K562 (cell line): ENCODE measurements around the gene HJV. TPM values are rescaled to one million over a fixed set of nuclear protein-coding genes. Genes with fewer than 3 reads are reported as not detected.

Experiments
- BRD4 ChIP-seq: fragments of 200-600 bp; sonication (generic); IDR thresholded peaks from 2 replicates; pipeline ENCODE4 v1.6.1; 2017; ENCODE audit warnings: inconsistent platforms
- BRD9 ChIP-seq: fragments of 450-650 bp; IDR thresholded peaks from 2 replicates; pipeline ENCODE4 v1.6.1; 2018; ENCODE audit warnings: low read depth; ENCODE audit not compliant: partially characterized antibody
- CBX1 ChIP-seq: sonication (generic); IDR thresholded peaks from 2 replicates; pipeline ENCODE4 v1.6.1; 2016; ENCODE audit warnings: antibody characterized with exemption, low read depth, mild to moderate bottlenecking
- COPS2 ChIP-seq: fragments of 450-650 bp; conservative IDR thresholded peaks from 2 replicates; pipeline ENCODE4 v1.6.1; 2016; ENCODE audit warnings: mild to moderate bottlenecking, moderate library complexity
- ELF1 ChIP-seq: fragments of 200-800 bp; sonication (Bioruptor generic); IDR thresholded peaks from 2 replicates; pipeline ENCODE4 v1.6.1; 2016; ENCODE audit warnings: missing genetic modification characterization, missing compliant biosample characterization
- HDAC6 ChIP-seq: IDR thresholded peaks from 2 replicates; pipeline ENCODE4 v1.6.1; 2012; ENCODE audit warnings: low read depth, mild to moderate bottlenecking, control low read depth, inconsistent platforms, low read length, moderate library complexity
- KDM2B ChIP-seq: fragments of 250-450 bp; sonication (Bioruptor Pico); IDR thresholded peaks from 2 replicates; pipeline ENCODE4 v1.8.0; 2021; ENCODE audit warnings: mild to moderate bottlenecking, moderate library complexity
- KDM5B ChIP-seq: fragments of 200-600 bp; sonication (generic); IDR thresholded peaks from 2 replicates; pipeline ENCODE4 v1.6.1; 2012; ENCODE audit warnings: low read depth, mild to moderate bottlenecking, moderate library complexity, low read length, control low read depth, inconsistent platforms; ENCODE audit not compliant: insufficient replicate concordance
- LARP7 ChIP-seq: fragments of 450-650 bp; IDR thresholded peaks from 2 replicates; pipeline ENCODE4 v1.6.1; 2016
- NFRKB ChIP-seq: fragments of 450-650 bp; IDR thresholded peaks from 2 replicates; pipeline ENCODE4 v1.6.1; 2016; ENCODE audit warnings: low read depth
- NR2C2 ChIP-seq, 2 experiments: fragments of 200-800 bp in 1 of 2; sonication (Bioruptor generic) in 1 of 2; sonication (generic) in 1 of 2; formaldehyde crosslinking in 1 of 2; IDR thresholded peaks; 2 replicates each; pipeline versions ENCODE4 v1.6.1 to v1.8.0; 2016 to 2022; ENCODE audit warnings: mild to moderate bottlenecking in 1 of 2, missing compliant biosample characterization in 1 of 2, missing genetic modification characterization in 1 of 2, missing genetic modification reagents in 1 of 2
- RAD21 ChIP-seq, 2 experiments: fragments of 250-450 bp in 1 of 2; fragments of 450-650 bp in 1 of 2; sonication (Bioruptor Pico) in 1 of 2; formaldehyde crosslinking in 1 of 2; IDR thresholded peaks in 1 of 2; conservative IDR thresholded peaks in 1 of 2; 2 replicates each; pipeline versions ENCODE4 v1.4.0 to v1.8.0; 2020 to 2022; ENCODE audit warnings: mild to moderate bottlenecking in 2 of 2, moderate library complexity in 1 of 2
- SIRT6 ChIP-seq: IDR thresholded peaks from one replicate; pipeline ENCODE4 v1.6.1; 2012; ENCODE audit warnings: low read depth, mild to moderate bottlenecking, control low read depth, inconsistent platforms, low read length, moderate library complexity
- SMAD1 ChIP-seq: fragments of 150-350 bp; IDR thresholded peaks from 2 replicates; pipeline ENCODE4 v1.6.1; 2014; ENCODE audit warnings: low read length, low read depth; ENCODE audit not compliant: partially characterized antibody
- SNRNP70 ChIP-seq: fragments of 200-400 bp; formaldehyde crosslinking; optimal IDR thresholded peaks from 2 replicates; pipeline ENCODE3; 2017; ENCODE audit warnings: low read depth, low read length
- TCFL5 ChIP-seq: fragments of 250-450 bp; sonication (Bioruptor Pico); conservative IDR thresholded peaks from 2 replicates; pipeline ENCODE4 v1.6.1; 2021; ENCODE audit warnings: mild to moderate bottlenecking, moderate library complexity, matching md5 sums
- U2AF1 ChIP-seq: fragments of 200-400 bp; formaldehyde crosslinking; optimal IDR thresholded peaks from 2 replicates; pipeline ENCODE3; 2017; ENCODE audit warnings: mild to moderate bottlenecking, low read depth, low read length, moderate library complexity
- ZBED1 ChIP-seq: IDR thresholded peaks from 2 replicates; pipeline ENCODE4 v1.6.1; 2014
- ZNF311 ChIP-seq: fragments of 250-450 bp; sonication (Bioruptor Pico); IDR thresholded peaks from 2 replicates; pipeline ENCODE4 v1.4.0; 2020; ENCODE audit warnings: mild to moderate bottlenecking, moderate library complexity
- ZNF398 ChIP-seq: fragments of 250-450 bp; sonication (Bioruptor Pico); IDR thresholded peaks from 2 replicates; pipeline ENCODE4 v1.8.0; 2021; ENCODE audit warnings: moderate library complexity, mild to moderate bottlenecking, inconsistent platforms
- polyA plus RNA-seq, 8 experiments: library from polyadenylated mRNA; depleted of rRNA in 4 of 8; stranded (reverse) in 5 of 8; unstranded in 3 of 8; fragments of >200 nt; fragmentation: Nextera tagmentation in 2 of 8; fragmentation: Illumina TruSeq in 1 of 8; extraction: Ambion mirVana in 2 of 8; extraction: Trizol in 1 of 8; gene quantifications; 2 replicates each; pipeline versions ENCODE4 v1.2.1 to v1.2.3, GENCODE V29; 2011 to 2014; ENCODE audit warnings: inconsistent platforms in 1 of 8, missing spikeins in 1 of 8
- total RNA-seq, 7 experiments: library from RNA; depleted of rRNA in 6 of 7; stranded (reverse); fragments of >200 nt in 6 of 7; fragmentation: Illumina TruSeq in 2 of 7; extraction: Trizol in 2 of 7; gene quantifications; 2 replicates each; pipeline versions ENCODE4 v1.2.1 to v1.2.3, GENCODE V29; 2011 to 2021; ENCODE audit warnings: low replicate concordance in 1 of 7
- TF ChIP-seq, protein P1 (sequence below): sonication (generic); formaldehyde crosslinking; IDR thresholded peaks from 2 replicates; pipeline ENCODE4 v1.8.0; 2022; ENCODE audit warnings: mild to moderate bottlenecking, missing genetic modification reagents
- TF ChIP-seq, protein P2 (sequence below), 2 experiments: IDR thresholded peaks; 2 replicates each; pipeline ENCODE4 v1.6.1; 2011; ENCODE audit warnings: borderline replicate concordance in 1 of 2, control low read depth in 1 of 2, low read depth in 1 of 2, low read length in 1 of 2, mild to moderate bottlenecking in 1 of 2, mixed read lengths in 1 of 2, moderate library complexity in 1 of 2; ENCODE audit not compliant: insufficient read depth in 1 of 2, insufficient read length in 1 of 2, poor library complexity in 1 of 2, severe bottlenecking in 1 of 2; ENCODE audit errors: extremely low read depth in 1 of 2
- TF ChIP-seq, protein P3 (sequence below): fragments of 450-650 bp; formaldehyde crosslinking; conservative IDR thresholded peaks from 2 replicates; pipeline ENCODE4 v1.4.0; 2022; ENCODE audit warnings: mild to moderate bottlenecking, missing genetic modification characterization

The HJV gene
- total and polyA plus RNA-seq, 9 of the 15 experiments (the other 6 are each of a cell fraction or from before 2014, with no cell fraction given), result 1.0 to 6.6 (median 2.4) TPM

DNA sequence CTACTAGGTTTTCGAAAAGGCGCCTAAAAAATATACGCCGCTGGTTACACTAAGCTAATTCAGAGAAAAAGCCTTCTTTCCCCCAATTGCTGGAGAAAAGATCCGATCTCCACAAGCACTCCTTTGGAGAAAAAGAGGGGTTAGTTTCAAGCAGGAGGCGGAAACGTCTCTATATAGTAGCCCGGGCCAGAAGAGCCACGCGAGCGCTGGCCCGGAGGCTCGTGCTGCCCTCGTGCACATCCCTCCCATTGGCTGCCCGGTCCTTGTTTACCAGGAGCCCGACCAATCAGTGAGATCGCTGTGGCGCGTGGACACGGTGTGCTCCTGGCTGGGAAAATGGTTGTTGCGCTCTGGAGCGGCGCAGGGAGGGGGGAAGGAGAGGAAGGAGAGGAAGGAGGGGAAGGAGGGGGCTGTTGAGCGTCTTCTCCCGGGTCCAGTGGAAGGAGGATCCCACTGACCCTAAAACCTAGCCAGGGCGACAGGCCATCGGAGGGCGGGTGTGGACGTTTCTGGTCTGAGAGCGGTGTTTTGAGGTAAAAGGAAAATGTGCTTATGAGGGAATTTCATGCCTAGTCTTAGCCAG is 25.0 kb downstream of the HJV start, which contains the start of gene TXNIP (continued):
- TF ChIP-seq, protein P1, sequence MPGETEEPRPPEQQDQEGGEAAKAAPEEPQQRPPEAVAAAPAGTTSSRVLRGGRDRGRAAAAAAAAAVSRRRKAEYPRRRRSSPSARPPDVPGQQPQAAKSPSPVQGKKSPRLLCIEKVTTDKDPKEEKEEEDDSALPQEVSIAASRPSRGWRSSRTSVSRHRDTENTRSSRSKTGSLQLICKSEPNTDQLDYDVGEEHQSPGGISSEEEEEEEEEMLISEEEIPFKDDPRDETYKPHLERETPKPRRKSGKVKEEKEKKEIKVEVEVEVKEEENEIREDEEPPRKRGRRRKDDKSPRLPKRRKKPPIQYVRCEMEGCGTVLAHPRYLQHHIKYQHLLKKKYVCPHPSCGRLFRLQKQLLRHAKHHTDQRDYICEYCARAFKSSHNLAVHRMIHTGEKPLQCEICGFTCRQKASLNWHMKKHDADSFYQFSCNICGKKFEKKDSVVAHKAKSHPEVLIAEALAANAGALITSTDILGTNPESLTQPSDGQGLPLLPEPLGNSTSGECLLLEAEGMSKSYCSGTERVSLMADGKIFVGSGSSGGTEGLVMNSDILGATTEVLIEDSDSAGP (CRISPR knock-in tag), result no peak
- TF ChIP-seq KDM5B (peak; percentile 99), TCFL5 (CRISPR knock-in tag) (no peak; the same call in 1 of the 2 replicates), SIRT6 (no peak), U2AF1 (no peak), LARP7 (peak; percentile 73; the same call in 1 of the 2 replicates), CBX1 (peak; percentile 98), KDM2B (CRISPR knock-in tag) (no peak), SNRNP70 (no peak), BRD9 (no peak), NR2C2 (CRISPR knock-in tag; IDR thresholded peaks at IDR 0.05) (no peak), NR2C2 (tag; IDR thresholded peaks at IDR 0.05) (no peak; the same call in 1 of the 2 replicates), RAD21 (CRISPR knock-in tag; conservative IDR thresholded peaks at IDR 0.05 in 1 of 2, IDR thresholded peaks at IDR 0.05 in 1 of 2) (no peak), ELF1 (tag) (peak; percentile 95), BRD4 (no peak), ZNF398 (CRISPR knock-in tag) (no peak), SMAD1 (peak; percentile 100), HDAC6 (no peak), ZNF311 (CRISPR knock-in tag) (no peak), ZBED1 (peak; percentile 41; the same call in 1 of the 2 replicates), COPS2 (no peak), NFRKB (peak; percentile 96)
- TF ChIP-seq, protein P2, sequence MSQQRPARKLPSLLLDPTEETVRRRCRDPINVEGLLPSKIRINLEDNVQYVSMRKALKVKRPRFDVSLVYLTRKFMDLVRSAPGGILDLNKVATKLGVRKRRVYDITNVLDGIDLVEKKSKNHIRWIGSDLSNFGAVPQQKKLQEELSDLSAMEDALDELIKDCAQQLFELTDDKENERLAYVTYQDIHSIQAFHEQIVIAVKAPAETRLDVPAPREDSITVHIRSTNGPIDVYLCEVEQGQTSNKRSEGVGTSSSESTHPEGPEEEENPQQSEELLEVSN (IDR thresholded peaks at IDR 0.05; ENCODE audit: borderline replicate concordance in 1 of 2, extremely low read depth in 1 of 2, insufficient read depth in 1 of 2, insufficient read length in 1 of 2, low read depth in 1 of 2, low read length in 1 of 2, poor library complexity in 1 of 2, severe bottlenecking in 1 of 2), result peak; percentile 41 to 43
- TF ChIP-seq, protein P3, sequence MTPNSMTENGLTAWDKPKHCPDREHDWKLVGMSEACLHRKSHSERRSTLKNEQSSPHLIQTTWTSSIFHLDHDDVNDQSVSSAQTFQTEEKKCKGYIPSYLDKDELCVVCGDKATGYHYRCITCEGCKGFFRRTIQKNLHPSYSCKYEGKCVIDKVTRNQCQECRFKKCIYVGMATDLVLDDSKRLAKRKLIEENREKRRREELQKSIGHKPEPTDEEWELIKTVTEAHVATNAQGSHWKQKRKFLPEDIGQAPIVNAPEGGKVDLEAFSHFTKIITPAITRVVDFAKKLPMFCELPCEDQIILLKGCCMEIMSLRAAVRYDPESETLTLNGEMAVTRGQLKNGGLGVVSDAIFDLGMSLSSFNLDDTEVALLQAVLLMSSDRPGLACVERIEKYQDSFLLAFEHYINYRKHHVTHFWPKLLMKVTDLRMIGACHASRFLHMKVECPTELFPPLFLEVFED (CRISPR knock-in tag), result 0 out of 2 replicates have a peak, but pooled peaks have one; percentile 37
